GM13976 (cell line): ENCODE data around the gene MOGAT3.

Experiments used
- DNase-seq: peaks from one replicate; pipeline ENCODE4 v3.0.0; 2012; ENCODE audit warnings: low spot score
- CTCF ChIP-seq: IDR thresholded peaks from 2 replicates; pipeline ENCODE4 v1.5.1; 2012; ENCODE audit warnings: borderline replicate concordance, mild to moderate bottlenecking; ENCODE audit not compliant: insufficient read depth; ENCODE audit errors: extremely low read depth, missing control alignments, control extremely low read depth
- in situ Hi-C: fragments of 300-500 bp; cut with MboI; formaldehyde crosslinking; loops from one replicate; pipeline ENCODE4 v1.12.0; 2022; ENCODE audit warnings: low sequenced_read_pairs, mixed read lengths, inconsistent platforms; ENCODE audit not compliant: unreplicated experiment

MOGAT3 gene

GRCh38 chr7:101169110-101169837 is 31.6 kb downstream of the MOGAT3 start:
- no peak for TF ChIP-seq CTCF
- no peak for DNase-seq
- in situ Hi-C loops = no loop called here

- no peak for DNase-seq
- no peak for TF ChIP-seq CTCF
- in situ Hi-C loops = no loop called here
These were observed 32.3 kb downstream of the MOGAT3 start for GRCh38 chr7:101168412-101169049.

- no peak for TF ChIP-seq CTCF
- no peak for DNase-seq
- in situ Hi-C loops = no loop called here
These were observed 33.0 kb downstream of the MOGAT3 start for GRCh38 chr7:101167645-101168411.

GRCh38 chr7:101166909-101167644 is 33.8 kb downstream of the MOGAT3 start:
- no peak for DNase-seq
- TF ChIP-seq CTCF = no peak
- in situ Hi-C loops = no loop called here

- no peak for TF ChIP-seq CTCF
- in situ Hi-C loops = no loop called here
- no peak for DNase-seq
These were observed 34.3 kb downstream of the MOGAT3 start for GRCh38 chr7:101166648-101166908.

- DNase-seq = no peak
- no peak for TF ChIP-seq CTCF
- in situ Hi-C loops = no loop called here
These were observed 34.7 kb downstream of the MOGAT3 start for GRCh38 chr7:101165958-101166647.
